H1 (cell line): Measurements from ENCODE around the gene ZNF511. TPM values are rescaled to one million over a fixed set of nuclear protein-coding genes. Genes with fewer than 3 reads are reported as not detected.

Source experiments
- CTCF ChIA-PET: fragments of 300-600 bp; sonication (Branson Sonifier 250); formaldehyde crosslinking; loops from one replicate; lab custom pipeline; 2021; ENCODE audit not compliant: partially characterized antibody; lab: Charles Lee
- POLR2A ChIA-PET: fragments of 300-600 bp; sonication (Branson Sonifier 250); formaldehyde crosslinking; loops from one replicate; lab custom pipeline; 2021; ENCODE audit warnings: inconsistent platforms; ENCODE audit not compliant: partially characterized antibody; lab: Charles Lee
- DNase-seq, 2 experiments: peaks; one replicate each; pipeline versions ENCODE4 v3.0.0 to v3.0.0-alpha.2; 2010 to 2022; ENCODE audit warnings: low spot score in 2 of 2, low read depth in 1 of 2, mixed read lengths in 1 of 2
- FAIRE-seq: peaks from 2 replicates; lab custom pipeline; 2011; peaks lifted over from hg19 to GRCh38; lab: Jason Lieb, UNC
- H2AFZ ChIP-seq: 2 replicates; pipeline ENCODE4 v1.8.1; 2012; ENCODE audit warnings: low read length, inconsistent platforms
- H2AK5ac ChIP-seq: 2 replicates; pipeline ENCODE4 v1.6.1; 2013; ENCODE audit warnings: low read depth, low read length
- H2BK120ac ChIP-seq: replicated peaks from 2 replicates; pipeline ENCODE3; 2013; ENCODE audit warnings: low read depth, low read length, inconsistent platforms
- H2BK12ac ChIP-seq: 2 replicates; pipeline ENCODE4 v1.6.1; 2013; ENCODE audit warnings: low read depth, low read length
- H2BK15ac ChIP-seq: 2 replicates; pipeline ENCODE4 v1.6.1; 2013; ENCODE audit warnings: low read length
- H2BK20ac ChIP-seq: 2 replicates; pipeline ENCODE4 v1.6.1; 2013; ENCODE audit warnings: low read length
- H2BK5ac ChIP-seq: 2 replicates; pipeline ENCODE4 v1.6.1; 2013; ENCODE audit warnings: low read depth, low read length
- H3K14ac ChIP-seq: 2 replicates; pipeline ENCODE4 v1.6.1; 2013; ENCODE audit warnings: inconsistent platforms; ENCODE audit not compliant: insufficient read length
- H3K18ac ChIP-seq: 2 replicates; pipeline ENCODE4 v1.6.1; 2013; ENCODE audit warnings: low read length; ENCODE audit errors: extremely low read depth
- H3K23ac ChIP-seq: 2 replicates; pipeline ENCODE4 v1.6.1; 2013; ENCODE audit warnings: inconsistent platforms; ENCODE audit not compliant: insufficient read length
- H3K23me2 ChIP-seq: 2 replicates; pipeline ENCODE4 v1.6.1; 2013; ENCODE audit warnings: low read depth, low read length
- H3K27ac ChIP-seq: 2 replicates; pipeline ENCODE4 v1.6.1; 2011; ENCODE audit warnings: low read depth, low read length, inconsistent platforms
- H3K27me3 ChIP-seq, 4 experiments: replicated peaks in 1 of 4; 1 replicate in 1 of 4; 2 replicates in 3 of 4; pipeline versions ENCODE4 v1.6.1 to v1.8.1; 2011 to 2013; ENCODE audit warnings: low read length in 3 of 4, mild to moderate bottlenecking in 3 of 4, inconsistent platforms in 2 of 4, mixed read lengths in 2 of 4, moderate library complexity in 1 of 4; ENCODE audit not compliant: control insufficient read depth in 3 of 4, insufficient read depth in 3 of 4; ENCODE audit errors: extremely low read depth in 1 of 4
- H3K36me3 ChIP-seq, 4 experiments: 2 replicates each; pipeline versions ENCODE4 v1.6.1 to v1.8.1; 2011 to 2013; ENCODE audit warnings: mild to moderate bottlenecking in 4 of 4, low read length in 3 of 4, moderate library complexity in 2 of 4, control low read depth in 1 of 4, inconsistent platforms in 1 of 4; ENCODE audit not compliant: insufficient read depth in 4 of 4, control insufficient read depth in 2 of 4
- H3K4ac ChIP-seq: replicated peaks from 2 replicates; pipeline ENCODE3; 2013; ENCODE audit warnings: low read length, low read depth, mixed read lengths, inconsistent platforms; ENCODE audit not compliant: insufficient read length
- H3K4me1 ChIP-seq, 4 experiments: replicated peaks in 1 of 4; 1 replicate in 1 of 4; 2 replicates in 3 of 4; pipeline versions ENCODE4 v1.6.1 to v1.8.1; 2011 to 2013; ENCODE audit warnings: low read length in 3 of 4, inconsistent platforms in 2 of 4, mixed read lengths in 1 of 4; ENCODE audit not compliant: insufficient read depth in 4 of 4, control insufficient read depth in 3 of 4
- H3K4me2 ChIP-seq, 2 experiments: 2 replicates each; pipeline versions ENCODE4 v1.6.1 to v1.8.1; 2011 to 2013; ENCODE audit warnings: low read depth in 2 of 2, low read length in 2 of 2, control low read depth in 1 of 2, inconsistent platforms in 1 of 2, mild to moderate bottlenecking in 1 of 2; ENCODE audit not compliant: insufficient read depth in 1 of 2
- H3K4me3 ChIP-seq, 4 experiments: fragments of 200-600, 300-600 bp in 1 of 4; sonication (generic), shearing (Covaris generic), sonication (Bioruptor Twin) in 1 of 4; 2 replicates each; pipeline versions ENCODE4 v1.5.1 to v1.8.1; 2011 to 2016; ENCODE audit warnings: low read length in 4 of 4, low read depth in 3 of 4, control low read depth in 2 of 4, inconsistent platforms in 2 of 4, mild to moderate bottlenecking in 2 of 4, mixed read lengths in 1 of 4, moderate library complexity in 1 of 4; ENCODE audit not compliant: insufficient read depth in 2 of 4; ENCODE audit errors: extremely low read depth in 1 of 4
- H3K56ac ChIP-seq: replicated peaks from 2 replicates; pipeline ENCODE3; 2013; ENCODE audit warnings: low read depth, mild to moderate bottlenecking, mixed read lengths, low read length, inconsistent platforms; ENCODE audit not compliant: insufficient read length
- H3K79me1 ChIP-seq: 2 replicates; pipeline ENCODE4 v1.6.1; 2013; ENCODE audit warnings: low read depth, low read length, control low read depth
- H3K79me2 ChIP-seq, 2 experiments: 2 replicates each; pipeline versions ENCODE4 v1.6.1 to v1.8.1; 2012 to 2013; ENCODE audit warnings: low read length in 2 of 2, mild to moderate bottlenecking in 2 of 2, inconsistent platforms in 1 of 2; ENCODE audit not compliant: insufficient read depth in 2 of 2, control insufficient read depth in 1 of 2
- H3K9ac ChIP-seq, 4 experiments: replicated peaks in 1 of 4; 1 replicate in 1 of 4; 2 replicates in 3 of 4; pipeline versions ENCODE4 v1.6.1 to v1.8.1; 2011 to 2013; ENCODE audit warnings: low read depth in 3 of 4, low read length in 3 of 4, control low read depth in 2 of 4, mild to moderate bottlenecking in 2 of 4, moderate library complexity in 2 of 4, inconsistent platforms in 1 of 4; ENCODE audit errors: extremely low read depth in 1 of 4
- H3K9me3 ChIP-seq, 2 experiments: 2 replicates each; pipeline versions ENCODE4 v1.6.1 to v1.8.1; 2012 to 2013; ENCODE audit warnings: mild to moderate bottlenecking in 2 of 2, moderate library complexity in 2 of 2, control low read depth in 1 of 2, inconsistent platforms in 1 of 2, low read depth in 1 of 2, low read length in 1 of 2, mixed read lengths in 1 of 2; ENCODE audit not compliant: insufficient read depth in 2 of 2
- H4K20me1 ChIP-seq, 2 experiments: replicated peaks in 1 of 2; 2 replicates each; pipeline versions ENCODE3 to v1.8.1; 2011 to 2013; ENCODE audit warnings: inconsistent platforms in 2 of 2, low read length in 2 of 2, mild to moderate bottlenecking in 1 of 2; ENCODE audit not compliant: insufficient read depth in 2 of 2, control insufficient read depth in 1 of 2
- H4K5ac ChIP-seq: 2 replicates; pipeline ENCODE4 v1.6.1; 2013; ENCODE audit warnings: low read length, low read depth, mixed read lengths, inconsistent platforms; ENCODE audit not compliant: insufficient read length
- H4K8ac ChIP-seq: 2 replicates; pipeline ENCODE4 v1.8.0; 2013; ENCODE audit warnings: mild to moderate bottlenecking, moderate library complexity, low read length, inconsistent platforms; ENCODE audit not compliant: insufficient read depth; ENCODE audit errors: extremely low read depth
- H4K91ac ChIP-seq: replicated peaks from 2 replicates; pipeline ENCODE3; 2013; ENCODE audit warnings: low read length, mixed read lengths, inconsistent platforms; ENCODE audit not compliant: insufficient read length
- ASH2L ChIP-seq: fragments of 200-600, 300-600 bp; sonication (generic); IDR thresholded peaks from one replicate; pipeline ENCODE4 v1.7.1; 2017; ENCODE audit warnings: low read length
- ATF2 ChIP-seq: IDR thresholded peaks from 2 replicates; pipeline ENCODE4 v1.6.1; 2012; ENCODE audit warnings: low read length, inconsistent platforms
- EZH2 ChIP-seq: fragments of 200-600 bp; sonication (generic); IDR thresholded peaks from 2 replicates; pipeline ENCODE4 v1.7.1; 2012; ENCODE audit warnings: low read depth, mild to moderate bottlenecking, moderate library complexity, low read length, inconsistent platforms; ENCODE audit not compliant: severe bottlenecking
- JUN ChIP-seq: IDR thresholded peaks from 2 replicates; pipeline ENCODE4 v1.6.1; 2011; ENCODE audit warnings: low read depth, mild to moderate bottlenecking, improper control_type of control experiment, low read length
- POLR2AphosphoS5 ChIP-seq: IDR thresholded peaks from 2 replicates; pipeline ENCODE4 v1.6.1; 2011; ENCODE audit warnings: low read depth, low read length
- POU5F1 ChIP-seq: IDR thresholded peaks from 2 replicates; pipeline ENCODE4 v1.6.1; 2011; ENCODE audit warnings: low read depth, mild to moderate bottlenecking, low read length, moderate library complexity
- SIN3A ChIP-seq, 2 experiments: IDR thresholded peaks in 1 of 2; conservative IDR thresholded peaks in 1 of 2; 2 replicates each; pipeline ENCODE4 v1.6.1; 2011 to 2012; ENCODE audit warnings: low read length in 2 of 2, improper control_type of control experiment in 1 of 2, low read depth in 1 of 2, mild to moderate bottlenecking in 1 of 2
- SIRT6 ChIP-seq: IDR thresholded peaks from one replicate; pipeline ENCODE4 v1.7.1; 2012; ENCODE audit warnings: low read length, inconsistent platforms
- TAF7 ChIP-seq: optimal IDR thresholded peaks from 2 replicates; pipeline ENCODE3; 2011; ENCODE audit warnings: low read depth, mild to moderate bottlenecking, inconsistent platforms, low read length, moderate library complexity, borderline replicate concordance
- YY1 ChIP-seq: IDR thresholded peaks from 2 replicates; pipeline ENCODE4 v1.6.1; 2011; ENCODE audit warnings: low read depth, mild to moderate bottlenecking, low read length
- WGBS, 2 experiments: shearing (Covaris generic) in 1 of 2; methylation state at CpG; one replicate each; pipeline versions ENCODE4 v1.1.6 to v1.1.7; 2013 to 2015; ENCODE audit warnings: low lambda C conversion rate in 2 of 2, mixed read lengths in 2 of 2, inconsistent platforms in 1 of 2, low coverage in 1 of 2, missing lambda C conversion rate in 1 of 2; ENCODE audit not compliant: insufficient replicate concordance in 2 of 2, insufficient coverage in 1 of 2, insufficient read length in 1 of 2; ENCODE audit errors: extremely low coverage in 1 of 2, missing lambda C conversion rate in 1 of 2; 5-methylcytosine and 5-hydroxymethylcytosine counted together
- polyA plus RNA-seq, 7 experiments: library from polyadenylated mRNA; depleted of rRNA in 3 of 7; stranded (reverse) in 5 of 7; unstranded in 2 of 7; fragments of >200 nt in 5 of 7; fragments of 200-250 nt in 2 of 7; gene quantifications; 1 replicate in 5 of 7; 2 replicates in 1 of 7; 4 replicates in 1 of 7; pipeline versions ENCODE4 v1.2.1 to v1.2.3, GENCODE V29; 2011 to 2013; ENCODE audit warnings: missing spikeins in 2 of 7, mixed read lengths in 2 of 7
- total RNA-seq: library from RNA; stranded (reverse); fragmentation: NEBNext Ultra II Directional; extraction: Animal tissue kit (Norgen Biotek cat#: 25700); gene quantifications from 2 replicates; pipeline ENCODE4 v1.2.1, GENCODE V29; 2021

The ZNF511 gene
- total and polyA plus RNA-seq, 2 of the 8 experiments (the other 6 are each of a cell fraction or from before 2014, with no cell fraction given) = 55.4 to 71.7 TPM

- Histone ChIP-seq H3K18ac (no peak overlapping the region), H3K23me2 (peaks cover 6% of the 10 kb centered on the region; the same call in 1 of the 2 replicates), H2AK5ac (no peak overlapping the region), H4K91ac (no peak overlapping the region), H2BK15ac (no peak overlapping the region)
- CTCF ChIA-PET = interaction anchor here (1.2 to 2.1 kb wide), 3 partner anchors 11 to 51 kb away, joined by 3 to 9 read pairs (median 9); no protein-coding TSS in a partner anchor
- TF ChIP-seq EZH2 (no peak), JUN (no peak), POLR2AphosphoS5 (no peak), SIRT6 (no peak), YY1 (no peak), ATF2 (no peak), ASH2L (no peak), TAF7 (no peak), POU5F1 (no peak), SIN3A (conservative IDR thresholded peaks at IDR 0.05 in 1 of 2, IDR thresholded peaks at IDR 0.05 in 1 of 2; ENCODE audit: low read depth in 1 of 2, low read length in 2 of 2) (no peak)
- TF ChIP-seq, all 59 proteins: peak for 0
- Histone ChIP-seq H3K23ac (no peak overlapping the region), H3K79me1 (no peaks in the 10 kb centered on the region; the same call in 1 of the 2 replicates), H3K4me1 (peaks cover 0 to 6% (median 3%) of the 10 kb centered on the region in 4 experiments; a peak in 3 of 7 replicates), H4K20me1 (peaks cover 7 to 16% of the 10 kb centered on the region in 2 experiments), H3K4me2 (no peak overlapping the region; a peak in 1 of 4 replicates), H3K36me3 (peaks cover 4 to 13% (median 10%) of the 10 kb centered on the region in 4 experiments; a peak in 7 of 8 replicates), H4K8ac (peak overlapping the region; percentile 28; the same call in 1 of the 2 replicates), H2BK12ac (0 out of 2 replicates have a peak overlapping the region, but pooled peaks have one; percentile 27), H2BK5ac (no peak overlapping the region), H3K14ac (no peak overlapping the region), H3K9ac (no peak overlapping the region), H2BK120ac (no peak overlapping the region), H2AFZ (peak overlapping the region; percentile 19; the same call in 1 of the 2 replicates), H2BK20ac (no peak overlapping the region), H3K27me3 (peaks cover 0 to 19% (median 7%) of the 10 kb centered on the region in 4 experiments; a peak in 5 of 7 replicates), H4K5ac (no peak overlapping the region), H3K27ac (no peak overlapping the region), H3K4me3 (no peak overlapping the region; a peak in 1 of 8 replicates), H3K56ac (no peak overlapping the region), H3K79me2 (no peaks in the 10 kb centered on the region), H3K4ac (no peak overlapping the region), H3K9me3 (no peaks in the 10 kb centered on the region)
- DNase-seq (peak in 1 of 2 experiments; percentile 55), FAIRE-seq (no peak)
- POLR2A ChIA-PET = interaction anchor here (0.9 to 5.0 kb wide), 14 partner anchors 10 to 51 kb away, joined by 3 to 38 read pairs (median 6); partner anchors contain the start of genes CALY, ECHS1 and PRAP1
- 93% methylated on average over 19 of the region's 41 CpGs; no CpG with 5 or more reads in 1 of the 2 experiments for WGBS, 2 experiments
Measured at GRCh38 chr10:133358162-133358924, 49.6 kb downstream of the ZNF511 start.
